Measurements from ENCODE around the gene KLF9. TPM values are rescaled to one million over a fixed set of nuclear protein-coding genes. Genes with fewer than 3 reads are reported as not detected.
A peak's percentile ranks its signal among the peaks of the same experiment; 100 is the strongest.

Gene KLF9
- total and polyA plus RNA-seq, 4 donors: 2.2 to 77.0 (median 16.7) TPM

DNA sequence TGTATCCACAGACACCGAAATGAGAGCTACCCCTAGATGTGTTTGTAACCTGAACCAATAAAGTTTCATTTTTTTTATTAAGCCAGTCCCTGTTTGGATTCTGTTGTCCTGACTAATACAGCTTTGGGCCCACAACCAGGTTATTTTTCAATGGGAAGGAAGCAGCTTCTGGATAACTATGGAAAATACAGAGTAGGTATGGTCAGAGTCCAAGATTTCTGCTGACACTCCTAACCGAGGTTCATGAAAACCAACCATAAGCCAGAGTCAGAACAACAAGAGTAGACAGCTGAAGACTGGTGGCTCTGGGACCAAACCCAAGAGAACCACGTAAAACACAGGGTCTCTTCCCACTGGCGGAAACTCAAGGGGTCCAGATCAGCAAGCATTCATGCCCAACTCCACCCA is 10.8 kb downstream of the KLF9 start:
- WGBS: 64% methylated on average over 4 of the region's 4 CpGs
- Histone ChIP-seq H3K4me3 (ENCODE audit: low read depth in 1 of 3, low read length in 3 of 3) (no peak overlapping the region), H3K4me1 (ENCODE audit: control insufficient read depth in 4 of 4, insufficient read depth in 4 of 4, low read length in 3 of 4) (peaks cover 24 to 66% (median 51%) of the 10 kb centered on the region in 4 donors), H3K9ac (ENCODE audit: low read depth in 1 of 2, low read length in 2 of 2) (no peak overlapping the region), H3K9me3 (ENCODE audit: control insufficient read depth in 4 of 4, low read length in 3 of 4) (no peaks in the 10 kb centered on the region), H3K27me3 (ENCODE audit: control insufficient read depth in 4 of 4, insufficient read depth in 4 of 4, low read length in 3 of 4) (no peaks in the 10 kb centered on the region), H3K27ac (ENCODE audit: low read depth in 1 of 2, low read length in 2 of 2) (peak overlapping the region; percentile 4 to 44), H3K36me3 (ENCODE audit: control insufficient read depth in 4 of 4, insufficient read depth in 3 of 4, low read depth in 1 of 4, low read length in 3 of 4) (peaks cover 0 to 5% (median 0%) of the 10 kb centered on the region in 4 donors)
- no peak for TF ChIP-seq EGR1 (IDR thresholded peaks at IDR 0.05; ENCODE audit: low read depth in 2 of 2)
- TF ChIP-seq HNF4A (conservative IDR thresholded peaks at IDR 0.05): peak; percentile 24 to 68
- TF ChIP-seq RAD21 (IDR thresholded peaks at IDR 0.05): no peak
- TF ChIP-seq, protein P1, sequence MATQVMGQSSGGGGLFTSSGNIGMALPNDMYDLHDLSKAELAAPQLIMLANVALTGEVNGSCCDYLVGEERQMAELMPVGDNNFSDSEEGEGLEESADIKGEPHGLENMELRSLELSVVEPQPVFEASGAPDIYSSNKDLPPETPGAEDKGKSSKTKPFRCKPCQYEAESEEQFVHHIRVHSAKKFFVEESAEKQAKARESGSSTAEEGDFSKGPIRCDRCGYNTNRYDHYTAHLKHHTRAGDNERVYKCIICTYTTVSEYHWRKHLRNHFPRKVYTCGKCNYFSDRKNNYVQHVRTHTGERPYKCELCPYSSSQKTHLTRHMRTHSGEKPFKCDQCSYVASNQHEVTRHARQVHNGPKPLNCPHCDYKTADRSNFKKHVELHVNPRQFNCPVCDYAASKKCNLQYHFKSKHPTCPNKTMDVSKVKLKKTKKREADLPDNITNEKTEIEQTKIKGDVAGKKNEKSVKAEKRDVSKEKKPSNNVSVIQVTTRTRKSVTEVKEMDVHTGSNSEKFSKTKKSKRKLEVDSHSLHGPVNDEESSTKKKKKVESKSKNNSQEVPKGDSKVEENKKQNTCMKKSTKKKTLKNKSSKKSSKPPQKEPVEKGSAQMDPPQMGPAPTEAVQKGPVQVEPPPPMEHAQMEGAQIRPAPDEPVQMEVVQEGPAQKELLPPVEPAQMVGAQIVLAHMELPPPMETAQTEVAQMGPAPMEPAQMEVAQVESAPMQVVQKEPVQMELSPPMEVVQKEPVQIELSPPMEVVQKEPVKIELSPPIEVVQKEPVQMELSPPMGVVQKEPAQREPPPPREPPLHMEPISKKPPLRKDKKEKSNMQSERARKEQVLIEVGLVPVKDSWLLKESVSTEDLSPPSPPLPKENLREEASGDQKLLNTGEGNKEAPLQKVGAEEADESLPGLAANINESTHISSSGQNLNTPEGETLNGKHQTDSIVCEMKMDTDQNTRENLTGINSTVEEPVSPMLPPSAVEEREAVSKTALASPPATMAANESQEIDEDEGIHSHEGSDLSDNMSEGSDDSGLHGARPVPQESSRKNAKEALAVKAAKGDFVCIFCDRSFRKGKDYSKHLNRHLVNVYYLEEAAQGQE (IDR thresholded peaks at IDR 0.05): no peak
- no peak for TF ChIP-seq TAF1 (conservative IDR thresholded peaks at IDR 0.05)
- TF ChIP-seq ZBTB33 (IDR thresholded peaks at IDR 0.05): no peak
- no peak for TF ChIP-seq ATF3 (IDR thresholded peaks at IDR 0.05)
- peak; percentile 9 for TF ChIP-seq SP1 (IDR thresholded peaks at IDR 0.05)
- no peak for TF ChIP-seq HNF4G (IDR thresholded peaks at IDR 0.05)
- no peak for TF ChIP-seq FOXA2 (IDR thresholded peaks at IDR 0.05)
- no peak for TF ChIP-seq NR2F2 (IDR thresholded peaks at IDR 0.05)
- no peak for TF ChIP-seq RXRA (IDR thresholded peaks at IDR 0.05)
- TF ChIP-seq, protein P2, sequence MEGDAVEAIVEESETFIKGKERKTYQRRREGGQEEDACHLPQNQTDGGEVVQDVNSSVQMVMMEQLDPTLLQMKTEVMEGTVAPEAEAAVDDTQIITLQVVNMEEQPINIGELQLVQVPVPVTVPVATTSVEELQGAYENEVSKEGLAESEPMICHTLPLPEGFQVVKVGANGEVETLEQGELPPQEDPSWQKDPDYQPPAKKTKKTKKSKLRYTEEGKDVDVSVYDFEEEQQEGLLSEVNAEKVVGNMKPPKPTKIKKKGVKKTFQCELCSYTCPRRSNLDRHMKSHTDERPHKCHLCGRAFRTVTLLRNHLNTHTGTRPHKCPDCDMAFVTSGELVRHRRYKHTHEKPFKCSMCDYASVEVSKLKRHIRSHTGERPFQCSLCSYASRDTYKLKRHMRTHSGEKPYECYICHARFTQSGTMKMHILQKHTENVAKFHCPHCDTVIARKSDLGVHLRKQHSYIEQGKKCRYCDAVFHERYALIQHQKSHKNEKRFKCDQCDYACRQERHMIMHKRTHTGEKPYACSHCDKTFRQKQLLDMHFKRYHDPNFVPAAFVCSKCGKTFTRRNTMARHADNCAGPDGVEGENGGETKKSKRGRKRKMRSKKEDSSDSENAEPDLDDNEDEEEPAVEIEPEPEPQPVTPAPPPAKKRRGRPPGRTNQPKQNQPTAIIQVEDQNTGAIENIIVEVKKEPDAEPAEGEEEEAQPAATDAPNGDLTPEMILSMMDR (IDR thresholded peaks at IDR 0.05; ENCODE audit: low read depth, low read length, missing input control): no peak
- TF ChIP-seq MAX (IDR thresholded peaks at IDR 0.05): no peak
- DNase-seq (ENCODE audit: low spot score): no peak

GRCh38 chr9:70403166-70403565 is 11.3 kb downstream of the KLF9 start:
- WGBS: 65% methylated on average over 2 of the region's 2 CpGs
- H3K27me3 ChIP-seq (ENCODE audit: control insufficient read depth in 4 of 4, insufficient read depth in 4 of 4, low read length in 3 of 4): no peaks in the 10 kb centered on the region
- DNase-seq (ENCODE audit: low spot score): no peak
- no peak overlapping the region for H3K4me3 ChIP-seq (ENCODE audit: low read depth in 1 of 3, low read length in 3 of 3)
- peak overlapping the region; percentile 4 to 44 for H3K27ac ChIP-seq (ENCODE audit: low read depth in 1 of 2, low read length in 2 of 2)
- no peak overlapping the region for H3K9ac ChIP-seq (ENCODE audit: low read depth in 1 of 2, low read length in 2 of 2)
- TF ChIP-seq, protein P1 (IDR thresholded peaks at IDR 0.05): no peak
- no peaks in the 10 kb centered on the region for H3K9me3 ChIP-seq (ENCODE audit: control insufficient read depth in 4 of 4, low read length in 3 of 4)
- peaks cover 0 to 5% (median 0%) of the 10 kb centered on the region in 4 donors for H3K36me3 ChIP-seq (ENCODE audit: control insufficient read depth in 4 of 4, insufficient read depth in 3 of 4, low read depth in 1 of 4, low read length in 3 of 4)
- peaks cover 24 to 66% (median 50%) of the 10 kb centered on the region in 4 donors for H3K4me1 ChIP-seq (ENCODE audit: control insufficient read depth in 4 of 4, insufficient read depth in 4 of 4, low read length in 3 of 4)

Data from liver (tissue), 9 donors.